ENCODE data around the gene NME5.
"Not testable (repeated sequence)": the region's sequence is repeated elsewhere in the genome, so short reads cannot be mapped to it uniquely, and the experiment has no call there.

Gene NME5

GRCh38 chr5:138070026-138070425, 69.2 kb downstream of the NME5 start:
- not testable (repeated sequence) for DNase-seq

GRCh38 chr5:138068742-138069600, 70.3 kb downstream of the NME5 start:
- no peak for DNase-seq

- DNase-seq, result no peak
Measured at GRCh38 chr5:138067945-138068344, 71.3 kb downstream of the NME5 start.

Data from DMS153 (cell line).